Daoy (cell line): ENCODE measurements around the gene NTRK2. TPM values are rescaled to one million over a fixed set of nuclear protein-coding genes. Genes with fewer than 3 reads are reported as not detected.
A peak's percentile ranks its signal among the peaks of the same experiment; 100 is the strongest.
"Not testable (repeated sequence)": the region's sequence is repeated elsewhere in the genome, so short reads cannot be mapped to it uniquely, and the experiment has no call there.

Experiments
- DNase-seq: peaks from one replicate; pipeline ENCODE4 v3.0.0-alpha.2; 2015; ENCODE audit warnings: low read depth
- total RNA-seq: library from RNA; depleted of rRNA; stranded (reverse); fragments of >200 nt; shearing (Covaris generic); gene quantifications from 2 replicates; pipeline ENCODE4 v1.2.3, GENCODE V29; 2014

NTRK2 gene
- total RNA-seq, 1 experiment from 2014 or later, result 0.29 TPM

GRCh38 chr9:84893419-84894128 is 224.0 kb downstream of the NTRK2 start:
- no peak for DNase-seq

- DNase-seq, result no peak
Observed at GRCh38 chr9:84894859-84895258, 225.3 kb downstream of the NTRK2 start.

DNA sequence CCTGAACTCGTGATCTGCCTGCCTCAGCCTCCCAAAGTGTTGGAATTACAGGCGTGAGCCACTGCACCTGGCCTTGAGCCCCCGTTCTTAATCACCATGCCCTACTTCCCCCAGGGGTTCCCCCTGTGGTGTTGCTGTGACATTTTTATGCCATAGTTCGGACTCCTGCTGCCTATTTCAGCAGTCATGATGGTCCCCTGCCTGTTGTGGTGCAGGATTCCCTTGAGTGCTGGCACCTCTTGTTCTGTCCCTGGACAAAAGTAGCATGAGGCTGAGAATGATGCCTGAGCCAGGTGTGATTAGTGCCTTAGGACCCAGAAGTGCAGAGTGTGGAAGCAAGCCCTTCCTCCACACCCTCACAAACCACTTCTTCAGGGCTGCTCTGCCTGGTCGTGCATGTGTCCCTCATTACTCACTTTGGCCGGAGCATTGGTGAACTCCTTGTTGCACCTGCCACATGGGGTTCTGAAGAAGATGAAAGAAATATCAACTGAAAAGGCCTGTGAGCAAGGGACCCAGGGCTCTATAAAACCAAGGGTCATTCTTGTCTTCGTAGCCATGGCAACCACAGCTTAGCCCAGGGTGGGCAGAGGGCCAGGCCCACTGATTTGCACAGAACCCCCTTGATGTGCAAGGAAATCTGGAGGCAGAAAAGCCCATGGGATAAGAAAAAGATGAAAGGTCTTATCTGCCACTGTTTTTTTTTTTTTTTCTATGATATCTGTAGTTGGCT is 228.0 kb downstream of the NTRK2 start:
- DNase-seq, result no peak

GRCh38 chr9:84898188-84898587 is 228.7 kb downstream of the NTRK2 start:
- DNase-seq, result no peak

DNA sequence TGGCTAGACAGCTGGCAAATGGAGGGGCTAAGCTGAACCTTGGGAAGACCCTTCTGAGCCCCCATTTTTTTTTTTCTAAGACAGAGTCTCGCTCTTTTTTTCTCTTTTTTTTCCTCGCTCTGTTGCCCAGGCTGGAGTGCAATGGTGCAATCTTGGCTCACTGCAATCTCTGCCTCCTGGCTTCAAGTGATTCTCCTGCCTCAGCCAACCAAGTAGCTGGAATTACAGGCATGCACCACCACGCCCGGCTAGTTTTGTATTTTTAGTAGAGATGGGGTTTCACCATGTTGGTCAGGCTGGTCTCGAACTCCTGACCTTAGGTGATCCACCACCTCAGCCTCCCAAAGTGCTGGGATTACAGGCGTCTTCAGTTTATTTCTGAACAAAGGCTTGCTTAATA is 229.1 kb downstream of the NTRK2 start:
- not testable (repeated sequence) for DNase-seq

DNA sequence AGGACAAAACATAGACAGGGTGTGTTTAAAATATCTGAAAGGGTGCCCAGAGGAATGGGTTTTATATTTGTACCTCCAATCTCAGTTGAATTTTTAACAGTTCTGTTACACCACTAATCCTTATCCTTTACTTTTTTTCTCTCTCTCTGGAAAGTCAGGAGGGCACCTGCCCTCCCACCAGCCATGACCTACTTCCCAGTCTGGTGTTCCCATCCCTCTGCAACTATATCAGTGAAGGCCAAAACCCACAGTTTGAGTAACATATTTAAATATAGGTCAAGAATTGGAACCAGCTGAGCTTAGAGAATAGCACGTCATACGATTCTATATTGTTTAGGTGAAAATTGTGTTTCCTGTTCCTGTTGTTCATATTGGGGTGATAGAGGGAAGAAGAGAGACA is 229.8 kb downstream of the NTRK2 start:
- no peak for DNase-seq

- DNase-seq, result no peak
Observed at GRCh38 chr9:84900421-84900820, 230.9 kb downstream of the NTRK2 start.

DNA sequence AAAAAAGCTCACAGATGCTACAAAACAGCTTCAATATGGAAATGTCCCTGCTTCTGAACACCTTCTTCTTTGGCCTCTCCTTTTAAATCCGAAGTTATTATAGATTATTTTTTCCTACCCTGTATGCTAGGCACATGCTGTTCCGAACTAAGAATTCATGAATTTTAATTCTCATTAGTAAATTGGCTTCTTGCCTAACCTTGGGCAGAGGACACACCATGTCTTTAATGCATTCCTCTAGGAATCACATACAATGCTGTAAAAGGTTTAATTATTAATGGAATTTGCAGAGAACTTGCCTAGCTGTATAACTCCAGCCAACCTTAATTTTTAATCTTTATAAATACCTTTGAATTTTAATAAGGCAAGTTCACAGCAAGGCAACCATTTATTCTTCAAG is 234.4 kb downstream of the NTRK2 start:
- no peak for DNase-seq

DNA sequence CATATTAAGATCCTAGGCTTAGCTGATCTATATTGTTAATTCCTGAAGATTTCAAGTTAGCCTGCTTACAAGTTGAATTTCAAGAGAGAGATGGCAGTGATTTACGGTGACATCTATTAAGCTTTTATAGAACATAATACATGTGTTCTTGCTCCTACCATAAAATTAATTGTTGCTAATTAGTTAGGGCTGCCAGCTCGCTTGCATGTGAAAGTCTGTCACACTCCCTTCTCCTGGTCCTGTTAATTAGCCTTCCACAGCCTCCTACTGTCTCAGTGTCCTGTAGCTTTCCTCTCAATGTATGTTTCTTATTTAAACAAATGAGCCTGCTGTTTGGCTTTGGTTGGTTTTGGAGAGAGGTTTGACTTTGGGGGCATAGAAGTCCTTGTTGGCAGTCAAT is 247.2 kb downstream of the NTRK2 start:
- DNase-seq, result no peak

GRCh38 chr9:84917366-84918070 is 248.0 kb downstream of the NTRK2 start:
- DNase-seq, result no peak

- DNase-seq, result no peak
Observed at GRCh38 chr9:84919440-84919839, 249.9 kb downstream of the NTRK2 start.

DNA sequence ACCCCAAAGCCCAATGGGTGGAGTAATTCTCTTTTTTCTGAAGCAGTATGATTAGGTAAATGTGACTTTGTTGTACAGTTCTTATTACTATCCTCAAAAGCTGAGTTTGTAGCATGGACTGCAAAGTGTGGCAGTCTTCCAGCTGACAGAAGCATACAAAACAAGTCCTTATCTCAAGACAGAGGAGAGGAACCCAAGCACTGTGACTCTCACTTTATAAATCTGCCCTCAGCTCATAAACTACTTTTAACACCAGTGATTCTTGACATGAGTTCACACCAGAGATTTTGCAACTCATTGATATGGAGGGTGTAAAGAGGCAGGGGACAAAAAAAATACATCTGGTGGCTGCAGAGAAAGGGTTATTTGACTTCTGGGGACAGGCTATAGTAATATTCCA is 251.6 kb downstream of the NTRK2 start:
- no peak for DNase-seq

GRCh38 chr9:84922051-84922450 is 252.5 kb downstream of the NTRK2 start:
- DNase-seq, result no peak

- DNase-seq, result no peak
Observed at GRCh38 chr9:84924266-84924665, 254.7 kb downstream of the NTRK2 start.

GRCh38 chr9:84925225-84925872 is 255.8 kb downstream of the NTRK2 start:
- DNase-seq, result no peak

- no peak for DNase-seq
Observed at GRCh38 chr9:84926793-84927192, 257.3 kb downstream of the NTRK2 start.

GRCh38 chr9:84928419-84928818 is 258.9 kb downstream of the NTRK2 start:
- no peak for DNase-seq

DNA sequence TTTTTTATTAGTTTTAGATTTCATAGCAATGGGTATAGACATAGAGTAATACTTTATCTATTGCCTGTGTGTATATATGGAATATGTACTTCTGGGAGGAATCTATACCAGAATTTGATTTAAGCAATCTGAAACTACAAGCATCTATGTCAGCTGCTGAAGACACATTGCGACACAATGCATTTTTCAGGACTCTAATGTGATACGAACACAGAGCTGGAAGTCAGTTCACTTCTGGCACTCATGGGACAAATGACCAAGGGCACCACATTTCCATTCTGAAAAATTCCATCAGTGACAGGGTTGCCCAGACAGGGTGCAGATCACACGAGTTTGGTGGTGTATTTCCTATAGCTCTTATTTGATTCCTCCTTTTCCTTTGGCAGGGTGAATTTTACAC is 259.5 kb downstream of the NTRK2 start:
- no peak for DNase-seq

- peak; percentile 43 for DNase-seq
Observed at GRCh38 chr9:84932915-84933527, 263.5 kb downstream of the NTRK2 start.

GRCh38 chr9:84935528-84936117 is 266.1 kb downstream of the NTRK2 start:
- DNase-seq, result no peak

DNA sequence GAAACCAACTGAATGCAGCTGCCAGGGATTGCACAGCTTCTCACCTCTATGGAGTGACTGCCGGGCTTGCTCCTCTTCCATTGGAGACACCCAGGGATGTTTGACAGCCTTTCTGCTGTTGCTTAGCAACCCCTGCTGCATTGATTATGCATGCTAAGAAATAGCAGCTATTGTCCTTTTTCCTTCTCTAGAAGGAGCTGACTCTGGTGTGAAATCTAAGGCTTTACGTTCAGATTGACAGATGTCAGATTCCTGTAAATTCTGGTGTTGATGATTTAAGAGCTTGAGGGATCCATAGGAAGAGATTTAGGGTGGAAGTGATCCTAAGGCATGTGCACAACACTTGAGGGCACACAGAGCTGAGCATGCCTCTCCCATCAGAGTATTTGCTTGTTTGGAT is 267.7 kb downstream of the NTRK2 start:
- DNase-seq, result no peak

GRCh38 chr9:84937581-84937980 is 268.1 kb downstream of the NTRK2 start:
- no peak for DNase-seq
